NB4 (cell line): ENCODE data around the gene TFAP2D.

ENCODE experiments used
- CTCF ChIP-seq: IDR thresholded peaks from one replicate; pipeline ENCODE4 v1.5.1; 2012; ENCODE audit warnings: low read depth, low read length
- TF ChIP-seq, protein P1 (sequence below): IDR thresholded peaks from 2 replicates; pipeline ENCODE4 v1.6.1; 2011; ENCODE audit warnings: low read depth, low read length

GRCh38 chr6:50821441-50822077 lies 108.2 kb downstream of the TFAP2D start:
- TF ChIP-seq, protein P1, sequence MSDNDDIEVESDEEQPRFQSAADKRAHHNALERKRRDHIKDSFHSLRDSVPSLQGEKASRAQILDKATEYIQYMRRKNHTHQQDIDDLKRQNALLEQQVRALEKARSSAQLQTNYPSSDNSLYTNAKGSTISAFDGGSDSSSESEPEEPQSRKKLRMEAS: no peak
- no peak for TF ChIP-seq CTCF
